HG03432 (cell line): ENCODE data around the gene CEP135.
"Not testable (repeated sequence)": the region's sequence is repeated elsewhere in the genome, so short reads cannot be mapped to it uniquely, and the experiment has no call there.

ENCODE experiments used
- ATAC-seq: cut with Tn5 transposase; IDR thresholded peaks from one replicate; pipeline ENCODE4 v1.9.1; 2021; ENCODE audit warnings: mild to moderate bottlenecking, moderate library complexity; ENCODE audit not compliant: unreplicated experiment

The CEP135 gene

DNA sequence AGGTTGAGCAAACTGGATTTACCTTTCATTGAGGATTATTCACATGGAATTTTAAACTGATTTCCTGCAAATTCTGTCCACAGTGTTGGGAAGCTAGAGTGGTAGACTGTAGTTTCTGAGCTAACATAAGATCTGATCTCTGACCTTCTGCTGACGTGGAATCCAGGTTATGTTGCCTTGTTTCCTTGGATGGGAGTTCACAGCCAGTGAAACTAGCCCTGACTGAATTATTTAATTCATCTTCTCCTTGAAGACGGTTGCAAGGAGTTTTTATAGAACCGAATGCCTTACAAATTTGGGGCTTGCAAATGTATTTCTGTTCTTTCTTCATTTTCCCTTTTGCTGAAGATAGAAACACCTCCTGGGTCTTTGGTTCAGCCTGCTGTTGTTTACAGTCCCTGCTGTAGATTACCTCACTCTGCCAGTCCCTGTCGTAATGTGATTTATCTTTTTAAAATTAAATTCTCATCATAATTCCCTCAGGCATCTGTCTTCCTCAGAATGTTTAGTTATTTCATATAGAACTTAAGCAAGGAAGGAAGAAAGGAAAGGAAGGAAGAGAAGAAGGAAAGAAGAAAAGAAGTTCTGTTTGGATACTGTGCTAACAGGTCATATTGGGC, 113.9 kb downstream of the CEP135 start:
- no peak for ATAC-seq

DNA sequence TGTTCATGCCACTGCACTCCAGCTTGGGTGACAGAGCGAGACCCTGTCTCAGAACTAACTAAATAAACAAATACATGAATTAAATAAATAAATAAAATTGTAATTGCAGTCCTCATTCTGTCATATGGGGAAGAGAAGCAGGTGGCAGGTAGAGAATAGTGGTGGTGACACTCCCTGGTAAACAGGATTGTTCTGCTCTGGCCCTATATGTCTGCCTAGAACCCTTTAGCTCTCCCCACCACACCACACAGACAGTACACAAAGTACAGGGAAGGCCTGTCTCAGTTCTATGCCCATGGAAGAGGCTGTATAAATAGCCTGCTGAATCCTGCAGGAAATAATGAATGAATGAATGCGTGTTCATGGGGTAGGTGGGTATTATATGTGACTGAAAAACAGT, 117.7 kb downstream of the CEP135 start:
- ATAC-seq: no peak

DNA sequence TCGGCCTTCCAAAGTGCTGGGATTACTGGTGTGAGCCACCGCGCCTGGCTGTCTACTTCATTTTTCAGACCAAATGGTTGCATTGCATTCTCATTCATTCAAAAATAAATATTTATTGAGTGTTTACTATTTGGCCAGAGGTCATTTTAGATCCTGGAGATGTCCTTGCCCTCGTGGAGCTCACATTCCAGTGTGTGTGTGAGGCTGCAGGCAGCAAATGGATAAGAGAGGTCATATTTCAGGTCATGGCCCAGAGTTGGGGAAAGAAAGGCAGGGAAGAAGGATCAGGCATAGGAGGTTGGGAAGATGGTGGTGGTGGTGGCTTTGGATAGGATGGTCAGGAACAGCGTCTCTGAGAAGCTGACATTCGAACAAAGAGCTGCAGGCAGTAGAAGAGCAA, 119.1 kb downstream of the CEP135 start:
- ATAC-seq: no peak

DNA sequence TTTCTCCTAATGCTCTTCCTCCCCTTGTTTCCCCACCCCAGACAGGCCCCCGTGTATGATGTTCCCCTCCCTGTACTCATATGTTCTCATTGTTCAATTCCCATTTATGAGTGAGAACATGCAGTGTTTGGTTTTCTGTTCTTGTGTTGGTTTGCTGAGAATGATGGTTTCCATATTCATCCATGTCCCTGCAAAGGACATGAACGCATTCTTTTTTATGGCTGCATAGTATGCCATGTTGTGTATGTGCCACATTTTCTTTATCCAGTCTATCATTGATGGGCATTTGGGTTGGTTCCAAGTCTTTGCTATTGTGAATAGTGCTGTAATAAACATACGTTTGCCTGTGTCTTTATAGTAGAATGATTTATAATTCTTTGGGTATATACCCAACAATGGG, 124.0 kb downstream of the CEP135 start:
- not testable (repeated sequence) for ATAC-seq

DNA sequence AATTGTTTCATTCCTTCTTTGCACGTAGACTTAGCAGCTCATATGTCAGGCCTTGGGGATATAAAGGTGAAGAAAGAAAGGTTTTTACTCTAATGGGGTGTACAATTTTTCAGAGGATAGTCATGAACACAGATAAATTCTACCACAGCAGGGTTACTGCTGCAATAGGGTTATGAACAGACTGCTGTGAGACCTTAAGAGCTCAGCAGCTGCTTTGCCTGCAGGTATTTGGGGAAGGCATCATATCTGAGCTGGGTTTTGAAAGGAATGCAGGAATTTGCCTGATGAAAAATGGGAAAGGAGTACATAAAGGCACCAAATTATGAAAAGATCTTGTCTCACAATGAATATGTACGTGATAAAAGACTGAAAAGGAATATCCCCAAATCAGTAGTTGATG, 128.9 kb downstream of the CEP135 start:
- ATAC-seq: no peak

DNA sequence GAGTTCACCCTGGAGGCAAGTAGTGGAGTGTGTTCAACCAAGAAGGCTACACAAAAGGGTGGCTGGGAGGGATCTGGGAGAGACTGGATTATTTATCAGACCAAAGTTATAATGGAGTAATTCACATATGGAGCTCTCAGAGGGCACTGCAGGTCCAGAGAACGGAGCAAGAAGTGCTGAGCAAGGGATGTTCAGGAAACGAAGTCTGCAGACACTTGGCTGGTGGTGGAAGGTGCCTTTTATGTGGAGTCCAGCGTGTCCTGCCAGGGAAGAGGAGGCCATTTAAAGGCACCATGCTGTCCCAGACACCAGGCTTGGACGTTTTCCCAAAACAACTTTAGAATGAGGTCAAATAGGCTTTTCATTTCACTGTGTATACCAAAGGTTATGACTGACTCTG, 130.1 kb downstream of the CEP135 start:
- no peak for ATAC-seq

DNA sequence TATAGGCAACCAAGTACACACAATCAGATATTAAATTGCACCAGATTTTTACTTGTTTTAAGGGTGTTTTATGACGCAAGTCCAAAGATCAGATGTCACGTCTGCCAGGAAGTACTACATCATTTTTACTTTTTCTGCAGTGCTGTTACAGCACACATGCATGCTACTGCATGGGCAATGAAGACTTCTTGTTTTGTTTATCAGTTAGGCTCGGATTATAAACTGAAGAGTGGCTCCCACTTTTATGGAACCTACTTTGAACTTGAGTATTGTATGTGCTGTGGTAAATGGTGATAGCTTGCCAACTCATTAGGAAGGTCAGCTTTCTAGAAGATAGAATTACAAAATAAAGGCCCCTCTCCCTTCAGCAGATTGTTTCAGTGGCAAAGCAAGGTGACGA, 131.6 kb downstream of the CEP135 start:
- ATAC-seq: no peak

DNA sequence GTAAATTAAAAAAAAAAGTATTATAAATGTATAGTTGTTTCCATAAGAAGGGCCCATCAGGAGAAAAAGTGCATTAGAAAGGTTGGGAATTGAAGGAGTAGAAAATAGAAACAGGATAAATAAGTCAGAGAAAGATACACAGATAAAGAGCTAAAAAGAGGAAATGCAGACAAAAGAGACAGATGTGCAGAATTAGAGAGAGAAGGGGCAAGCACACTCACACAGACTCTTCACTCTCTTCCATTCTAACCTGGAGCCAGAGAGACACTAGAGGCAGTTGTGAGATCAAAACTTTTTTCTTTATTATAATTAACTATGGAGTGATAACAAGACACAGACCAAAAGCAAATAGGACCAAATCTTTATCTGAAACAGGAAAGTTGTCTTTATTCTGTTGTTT, 134.1 kb downstream of the CEP135 start:
- ATAC-seq: no peak
